H9 (cell line): ENCODE measurements around the gene FANK1. TPM values are rescaled to one million over a fixed set of nuclear protein-coding genes. Genes with fewer than 3 reads are reported as not detected.

Experiments used
- DNase-seq: peaks from one replicate; pipeline ENCODE4 v3.0.0-alpha.2; 2017
- H2AFZ ChIP-seq: one replicate; pipeline ENCODE4 v1.6.1; 2013; ENCODE audit warnings: mild to moderate bottlenecking, low read length, control low read depth, moderate library complexity
- H2AK5ac ChIP-seq: 2 replicates; pipeline ENCODE4 v1.6.1; 2013; ENCODE audit warnings: low read length, control low read depth, mixed read lengths; ENCODE audit not compliant: insufficient read length
- H2BK120ac ChIP-seq: one replicate; pipeline ENCODE4 v1.6.1; 2013; ENCODE audit warnings: low read depth, mild to moderate bottlenecking, low read length, control low read depth, inconsistent platforms; ENCODE audit not compliant: poor library complexity, severe bottlenecking
- H2BK12ac ChIP-seq: 2 replicates; pipeline ENCODE4 v1.6.1; 2013; ENCODE audit warnings: low read length, control low read depth, mixed read lengths, low read depth; ENCODE audit not compliant: insufficient read length
- H2BK15ac ChIP-seq: 2 replicates; pipeline ENCODE4 v1.6.1; 2013; ENCODE audit warnings: low read depth, low read length, control low read depth
- H2BK20ac ChIP-seq: one replicate; pipeline ENCODE4 v1.6.1; 2013; ENCODE audit warnings: low read depth, mild to moderate bottlenecking, low read length, control low read depth, inconsistent platforms; ENCODE audit not compliant: poor library complexity, severe bottlenecking
- H2BK5ac ChIP-seq: 2 replicates; pipeline ENCODE4 v1.6.1; 2013; ENCODE audit warnings: low read length, control low read depth, mixed read lengths; ENCODE audit not compliant: insufficient read length
- H3K14ac ChIP-seq: 2 replicates; pipeline ENCODE4 v1.6.1; 2013; ENCODE audit warnings: low read length, control low read depth; ENCODE audit not compliant: insufficient read depth
- H3K18ac ChIP-seq: 2 replicates; pipeline ENCODE4 v1.6.1; 2013; ENCODE audit warnings: low read depth, mild to moderate bottlenecking, mixed read lengths, low read length, control low read depth; ENCODE audit not compliant: insufficient read length
- H3K23ac ChIP-seq: 2 replicates; pipeline ENCODE4 v1.6.1; 2013; ENCODE audit warnings: low read length, control low read depth, mixed read lengths, low read depth; ENCODE audit not compliant: insufficient read length
- H3K23me2 ChIP-seq: 2 replicates; pipeline ENCODE4 v1.6.1; 2013; ENCODE audit warnings: low read depth, mild to moderate bottlenecking, mixed read lengths, low read length, control low read depth; ENCODE audit not compliant: insufficient read length, poor library complexity, severe bottlenecking
- H3K27ac ChIP-seq: 2 replicates; pipeline ENCODE4 v1.5.1; 2013; ENCODE audit warnings: low read length, control low read depth, mixed read lengths, low read depth; ENCODE audit not compliant: insufficient read length
- H3K27me3 ChIP-seq: 2 replicates; pipeline ENCODE4 v1.6.1; 2013; ENCODE audit warnings: low read length, control low read depth, inconsistent platforms; ENCODE audit not compliant: insufficient read depth
- H3K4ac ChIP-seq: 2 replicates; pipeline ENCODE4 v1.6.1; 2013; ENCODE audit warnings: low read depth, mild to moderate bottlenecking, control low read depth, inconsistent platforms, low read length, moderate library complexity
- H3K4me1 ChIP-seq: 2 replicates; pipeline ENCODE4 v1.6.1; 2013; ENCODE audit warnings: low read length, control low read depth, inconsistent platforms; ENCODE audit not compliant: insufficient read depth
- H3K4me2 ChIP-seq: 2 replicates; pipeline ENCODE4 v1.6.1; 2013; ENCODE audit warnings: low read length, control low read depth, mixed read lengths; ENCODE audit not compliant: insufficient read length, insufficient read depth
- H3K56ac ChIP-seq: 2 replicates; pipeline ENCODE4 v1.6.1; 2013; ENCODE audit warnings: low read depth, mild to moderate bottlenecking, mixed read lengths, low read length, control low read depth; ENCODE audit not compliant: insufficient read length
- H3K79me1 ChIP-seq: 2 replicates; pipeline ENCODE4 v1.6.1; 2013; ENCODE audit warnings: low read depth, mild to moderate bottlenecking, moderate library complexity, low read length, control low read depth, inconsistent platforms; ENCODE audit not compliant: insufficient read depth, poor library complexity, severe bottlenecking
- H3K79me2 ChIP-seq: 2 replicates; pipeline ENCODE4 v1.6.1; 2013; ENCODE audit warnings: low read length, control low read depth, inconsistent platforms; ENCODE audit not compliant: insufficient read depth
- H3K9ac ChIP-seq: 2 replicates; pipeline ENCODE4 v1.6.1; 2013; ENCODE audit warnings: low read length, control low read depth, mixed read lengths; ENCODE audit not compliant: insufficient read length; ENCODE audit errors: extremely low read depth
- H3K9me3 ChIP-seq: one replicate; pipeline ENCODE4 v1.6.1; 2013; ENCODE audit warnings: low read depth, low read length, inconsistent platforms; ENCODE audit not compliant: control insufficient read depth
- H3T11ph ChIP-seq: one replicate; pipeline ENCODE4 v1.6.1; 2013; ENCODE audit warnings: mild to moderate bottlenecking, low read length, control low read depth, inconsistent platforms
- H4K20me1 ChIP-seq: one replicate; pipeline ENCODE4 v1.6.1; 2013; ENCODE audit not compliant: control insufficient read depth, insufficient read length, insufficient read depth
- H4K5ac ChIP-seq: 2 replicates; pipeline ENCODE4 v1.6.1; 2013; ENCODE audit warnings: low read depth, mild to moderate bottlenecking, mixed read lengths, low read length, control low read depth; ENCODE audit not compliant: insufficient read length
- H4K8ac ChIP-seq: replicated peaks from 2 replicates; pipeline ENCODE4 v1.6.1; 2013; ENCODE audit warnings: low read length, control low read depth, mixed read lengths, low read depth; ENCODE audit not compliant: insufficient read length
- H4K91ac ChIP-seq: 2 replicates; pipeline ENCODE4 v1.6.1; 2013; ENCODE audit warnings: low read depth, mild to moderate bottlenecking, moderate library complexity, mixed read lengths, low read length, control low read depth; ENCODE audit not compliant: insufficient read length
- H3K27ac Mint-ChIP-seq, 3 experiments: 2 replicates in 2 of 3; 3 replicates in 1 of 3; pipeline ENCODE4 v1.8.0; 2020 to 2021; ENCODE audit warnings: mixed read lengths in 3 of 3, mild to moderate bottlenecking in 1 of 3, moderate library complexity in 1 of 3
- H3K27me3 Mint-ChIP-seq: 2 replicates; pipeline ENCODE4 v1.8.0; 2021; ENCODE audit warnings: low read depth, mild to moderate bottlenecking, moderate library complexity, mixed read lengths
- H3K36me3 Mint-ChIP-seq, 3 experiments: 2 replicates in 2 of 3; 3 replicates in 1 of 3; pipeline ENCODE4 v1.8.0; 2020 to 2021; ENCODE audit warnings: low read depth in 3 of 3, mixed read lengths in 3 of 3; ENCODE audit not compliant: insufficient read depth in 1 of 3
- H3K4me1 Mint-ChIP-seq, 2 experiments: 2 replicates each; pipeline ENCODE4 v1.8.0; 2020; ENCODE audit warnings: mixed read lengths in 2 of 2
- H3K4me3 Mint-ChIP-seq, 2 experiments: 2 replicates in 1 of 2; 3 replicates in 1 of 2; pipeline ENCODE4 v1.8.0; 2020 to 2021; ENCODE audit warnings: mild to moderate bottlenecking in 2 of 2, mixed read lengths in 2 of 2, moderate library complexity in 1 of 2
- H3K9me3 Mint-ChIP-seq, 2 experiments: 2 replicates in 1 of 2; 3 replicates in 1 of 2; pipeline ENCODE4 v1.8.0; 2020; ENCODE audit warnings: mild to moderate bottlenecking in 2 of 2, mixed read lengths in 2 of 2, moderate library complexity in 1 of 2
- WGBS: extraction: QIAGEN DNeasy Blood & Tissue Kit; methylation state at CpG from one replicate; pipeline ENCODE4 v1.1.7; 2013; ENCODE audit warnings: missing lambda C conversion rate, low lambda C conversion rate, mixed read lengths; ENCODE audit not compliant: insufficient read length; ENCODE audit errors: extremely low coverage; 5-methylcytosine and 5-hydroxymethylcytosine counted together
- total RNA-seq: library from RNA; stranded (reverse); gene quantifications from 2 replicates; pipeline ENCODE4 v1.2.1, GENCODE V29; 2021
- TF ChIP-seq, protein P1 (sequence below): fragments of 200-600 bp; sonication (generic); conservative IDR thresholded peaks from 3 replicates; pipeline ENCODE4 v1.8.0; 2021; ENCODE audit warnings: antibody characterized with exemption, mild to moderate bottlenecking

The FANK1 gene
- total RNA-seq, 1 experiment from 2014 or later, result 0.68 TPM

DNA sequence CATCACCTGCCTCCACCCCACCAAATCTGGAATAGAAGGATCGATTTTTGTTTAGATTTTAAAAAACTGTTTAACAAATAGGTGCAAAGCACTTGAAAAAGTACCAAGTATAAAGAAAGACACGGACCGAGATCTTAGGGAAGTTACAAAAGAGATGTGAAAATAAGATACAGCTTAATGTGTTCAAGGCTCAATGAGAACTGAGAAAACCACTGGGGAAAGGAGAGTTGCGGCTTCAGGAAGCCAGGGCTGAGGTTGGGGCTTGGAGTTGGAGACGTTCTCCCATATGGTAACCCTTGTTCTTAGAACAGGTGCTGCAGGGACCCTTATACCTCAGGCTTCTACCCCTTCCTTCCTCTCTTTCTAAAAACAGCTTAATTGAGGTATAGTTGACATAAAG, 140.2 kb downstream of the FANK1 start:
- H4K91ac ChIP-seq, result no peak overlapping the region
- no peak overlapping the region for H3K56ac ChIP-seq
- no CpG with 5 or more reads among the region's 5 CpGs for WGBS
- no peak overlapping the region for H3K23ac ChIP-seq
- no peak overlapping the region for H2BK5ac ChIP-seq
- H4K5ac ChIP-seq, result no peak overlapping the region
- Mint-ChIP-seq H3K4me1 (peaks cover 8 to 18% of the 10 kb centered on the region in 2 experiments), H3K9me3 (peaks cover 4 to 7% of the 10 kb centered on the region in 2 experiments), H3K4me3 (no peak overlapping the region), H3K36me3 (peaks cover 4 to 11% (median 4%) of the 10 kb centered on the region in 3 experiments; a peak in 5 of 7 replicates), H3K27ac (no peak overlapping the region), H3K27me3 (no peaks in the 10 kb centered on the region)
- no peak overlapping the region for H3K14ac ChIP-seq
- no peak overlapping the region for H3K18ac ChIP-seq
- H3K4me1 ChIP-seq, result no peaks in the 10 kb centered on the region
- H2BK15ac ChIP-seq, result no peak overlapping the region
- H3K27ac ChIP-seq, result no peak overlapping the region
- no peaks in the 10 kb centered on the region for H3K27me3 ChIP-seq
- no peaks in the 10 kb centered on the region for H3K79me1 ChIP-seq
- TF ChIP-seq, protein P1, sequence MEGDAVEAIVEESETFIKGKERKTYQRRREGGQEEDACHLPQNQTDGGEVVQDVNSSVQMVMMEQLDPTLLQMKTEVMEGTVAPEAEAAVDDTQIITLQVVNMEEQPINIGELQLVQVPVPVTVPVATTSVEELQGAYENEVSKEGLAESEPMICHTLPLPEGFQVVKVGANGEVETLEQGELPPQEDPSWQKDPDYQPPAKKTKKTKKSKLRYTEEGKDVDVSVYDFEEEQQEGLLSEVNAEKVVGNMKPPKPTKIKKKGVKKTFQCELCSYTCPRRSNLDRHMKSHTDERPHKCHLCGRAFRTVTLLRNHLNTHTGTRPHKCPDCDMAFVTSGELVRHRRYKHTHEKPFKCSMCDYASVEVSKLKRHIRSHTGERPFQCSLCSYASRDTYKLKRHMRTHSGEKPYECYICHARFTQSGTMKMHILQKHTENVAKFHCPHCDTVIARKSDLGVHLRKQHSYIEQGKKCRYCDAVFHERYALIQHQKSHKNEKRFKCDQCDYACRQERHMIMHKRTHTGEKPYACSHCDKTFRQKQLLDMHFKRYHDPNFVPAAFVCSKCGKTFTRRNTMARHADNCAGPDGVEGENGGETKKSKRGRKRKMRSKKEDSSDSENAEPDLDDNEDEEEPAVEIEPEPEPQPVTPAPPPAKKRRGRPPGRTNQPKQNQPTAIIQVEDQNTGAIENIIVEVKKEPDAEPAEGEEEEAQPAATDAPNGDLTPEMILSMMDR, result no peak
- H2AFZ ChIP-seq, result no peak overlapping the region
- no peak overlapping the region for H3K4ac ChIP-seq
- H3K9me3 ChIP-seq, result no peaks in the 10 kb centered on the region
- no peak overlapping the region for H2BK12ac ChIP-seq
- H4K8ac ChIP-seq, result no peak overlapping the region
- H2BK120ac ChIP-seq, result no peak overlapping the region
- no peak overlapping the region for H2AK5ac ChIP-seq
- H3K23me2 ChIP-seq, result no peaks in the 10 kb centered on the region
- no peak overlapping the region for H3K4me2 ChIP-seq
- no peak overlapping the region for H3T11ph ChIP-seq
- no peak overlapping the region for H2BK20ac ChIP-seq
- no peak for DNase-seq
- H3K79me2 ChIP-seq, result no peaks in the 10 kb centered on the region
- no peaks in the 10 kb centered on the region for H4K20me1 ChIP-seq
- no peak overlapping the region for H3K9ac ChIP-seq
